ENCODE data around the gene EXOSC10. TPM values are rescaled to one million over a fixed set of nuclear protein-coding genes. Genes with fewer than 3 reads are reported as not detected.
A peak's percentile ranks its signal among the peaks of the same experiment; 100 is the strongest.
"Not testable (repeated sequence)": the region's sequence is repeated elsewhere in the genome, so short reads cannot be mapped to it uniquely, and the experiment has no call there.

The EXOSC10 gene
- total and polyA plus RNA-seq, 2 of the 13 experiments (the other 11 are each of a cell fraction or from before 2014, with no cell fraction given), result 48.4 to 67.6 TPM

DNA sequence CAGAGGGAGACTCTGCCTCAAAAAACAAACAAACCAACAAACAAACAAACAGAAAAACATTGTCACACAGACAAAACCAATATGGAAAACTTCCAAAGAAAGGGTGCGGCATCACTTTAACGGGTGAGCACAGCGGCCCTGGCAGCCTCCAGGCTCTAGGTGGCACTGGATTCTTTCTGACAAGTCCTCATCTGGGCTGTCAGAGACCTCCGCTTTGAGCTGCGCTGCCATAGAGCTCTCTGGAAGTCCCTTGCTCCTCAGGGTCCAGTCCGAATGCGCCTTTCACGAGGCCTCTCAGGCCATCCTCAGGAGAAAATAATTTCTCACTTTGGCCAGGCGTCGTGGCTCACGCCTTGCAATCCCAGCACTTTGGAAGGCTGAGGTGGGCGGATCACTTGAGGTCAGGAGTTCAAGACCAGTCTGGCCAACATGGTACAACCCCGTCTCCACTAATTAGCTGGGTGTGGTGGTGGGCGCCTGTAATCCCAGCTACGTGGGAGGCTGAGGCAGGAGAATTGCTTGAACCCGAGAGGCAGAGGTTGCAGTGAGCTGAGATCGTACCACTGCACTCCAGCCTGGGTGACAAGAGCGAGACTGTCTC is 35.6 kb downstream of the EXOSC10 start:
- H3K27me3 ChIP-seq (ENCODE audit: control insufficient read depth in 1 of 2, insufficient read depth in 2 of 2, low read length in 2 of 2); H2AFZ ChIP-seq (ENCODE audit: low read length); H3K27ac ChIP-seq (ENCODE audit: extremely low read length, insufficient read depth, low read length); DNase-seq (ENCODE audit: low spot score); CTCF ChIA-PET (ENCODE audit: low intra/inter-chr PET ratio, low total read pairs); in situ Hi-C loops (cut with HindIII; ENCODE audit: extremely low pct_ligation_motif_present, low pct_unique_long_range_greater_than_20kb); H3K79me2 ChIP-seq (ENCODE audit: insufficient read depth, low read length); FAIRE-seq; intact Hi-C loops (cut with micrococcal nuclease; ENCODE audit: unreplicated experiment); H3K9me3 ChIP-seq (ENCODE audit: low read length); H4K20me1 ChIP-seq (ENCODE audit: insufficient read depth, low read length); H3K9ac ChIP-seq (ENCODE audit: insufficient read depth, low read depth, low read length); BruUV-seq (replicated peaks); H3K4me3 ChIP-seq (replicated peaks in 1 of 3; ENCODE audit: insufficient read depth in 1 of 3, low read depth in 2 of 3, low read length in 3 of 3); H3K4me2 ChIP-seq (ENCODE audit: low read depth, low read length); ATAC-seq: not testable (repeated sequence)
- Histone ChIP-seq H3K36me3 (replicated peaks in 1 of 2; ENCODE audit: control insufficient read depth in 1 of 2, insufficient read depth in 2 of 2, low read length in 2 of 2) (peaks cover 18 to 47% of the 10 kb centered on the region in 2 experiments; a peak in 4 of 5 replicates), H3K4me1 (ENCODE audit: insufficient read depth, low read length) (peaks cover 18% of the 10 kb centered on the region)
- WGBS (ENCODE audit: low lambda C conversion rate), result 96% methylated on average over 15 of the region's 18 CpGs
- TF ChIP-seq, protein P1, sequence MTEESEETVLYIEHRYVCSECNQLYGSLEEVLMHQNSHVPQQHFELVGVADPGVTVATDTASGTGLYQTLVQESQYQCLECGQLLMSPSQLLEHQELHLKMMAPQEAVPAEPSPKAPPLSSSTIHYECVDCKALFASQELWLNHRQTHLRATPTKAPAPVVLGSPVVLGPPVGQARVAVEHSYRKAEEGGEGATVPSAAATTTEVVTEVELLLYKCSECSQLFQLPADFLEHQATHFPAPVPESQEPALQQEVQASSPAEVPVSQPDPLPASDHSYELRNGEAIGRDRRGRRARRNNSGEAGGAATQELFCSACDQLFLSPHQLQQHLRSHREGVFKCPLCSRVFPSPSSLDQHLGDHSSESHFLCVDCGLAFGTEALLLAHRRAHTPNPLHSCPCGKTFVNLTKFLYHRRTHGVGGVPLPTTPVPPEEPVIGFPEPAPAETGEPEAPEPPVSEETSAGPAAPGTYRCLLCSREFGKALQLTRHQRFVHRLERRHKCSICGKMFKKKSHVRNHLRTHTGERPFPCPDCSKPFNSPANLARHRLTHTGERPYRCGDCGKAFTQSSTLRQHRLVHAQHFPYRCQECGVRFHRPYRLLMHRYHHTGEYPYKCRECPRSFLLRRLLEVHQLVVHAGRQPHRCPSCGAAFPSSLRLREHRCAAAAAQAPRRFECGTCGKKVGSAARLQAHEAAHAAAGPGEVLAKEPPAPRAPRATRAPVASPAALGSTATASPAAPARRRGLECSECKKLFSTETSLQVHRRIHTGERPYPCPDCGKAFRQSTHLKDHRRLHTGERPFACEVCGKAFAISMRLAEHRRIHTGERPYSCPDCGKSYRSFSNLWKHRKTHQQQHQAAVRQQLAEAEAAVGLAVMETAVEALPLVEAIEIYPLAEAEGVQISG (CRISPR knock-in tag; IDR thresholded peaks at IDR 0.05), result peak; percentile 92
- TF ChIP-seq ZBTB38 (CRISPR knock-in tag; IDR thresholded peaks at IDR 0.05), result 0 out of 2 replicates have a peak, but pooled peaks have one; percentile 34
- TF ChIP-seq, protein P2, sequence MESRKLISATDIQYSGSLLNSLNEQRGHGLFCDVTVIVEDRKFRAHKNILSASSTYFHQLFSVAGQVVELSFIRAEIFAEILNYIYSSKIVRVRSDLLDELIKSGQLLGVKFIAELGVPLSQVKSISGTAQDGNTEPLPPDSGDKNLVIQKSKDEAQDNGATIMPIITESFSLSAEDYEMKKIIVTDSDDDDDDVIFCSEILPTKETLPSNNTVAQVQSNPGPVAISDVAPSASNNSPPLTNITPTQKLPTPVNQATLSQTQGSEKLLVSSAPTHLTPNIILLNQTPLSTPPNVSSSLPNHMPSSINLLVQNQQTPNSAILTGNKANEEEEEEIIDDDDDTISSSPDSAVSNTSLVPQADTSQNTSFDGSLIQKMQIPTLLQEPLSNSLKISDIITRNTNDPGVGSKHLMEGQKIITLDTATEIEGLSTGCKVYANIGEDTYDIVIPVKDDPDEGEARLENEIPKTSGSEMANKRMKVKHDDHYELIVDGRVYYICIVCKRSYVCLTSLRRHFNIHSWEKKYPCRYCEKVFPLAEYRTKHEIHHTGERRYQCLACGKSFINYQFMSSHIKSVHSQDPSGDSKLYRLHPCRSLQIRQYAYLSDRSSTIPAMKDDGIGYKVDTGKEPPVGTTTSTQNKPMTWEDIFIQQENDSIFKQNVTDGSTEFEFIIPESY (CRISPR knock-in tag; IDR thresholded peaks at IDR 0.05), result peak; percentile 92
- TF ChIP-seq HOXA3 (CRISPR knock-in tag; IDR thresholded peaks at IDR 0.05), result peak; percentile 25; the same call in 1 of the 2 replicates
- POLR2A ChIA-PET, result interaction anchor here (2.6 kb wide), 1 partner anchor 26 kb away, joined by 9 read pairs; no protein-coding TSS in a partner anchor

Data from HepG2 (cell line).